GM12801 (cell line): ENCODE measurements around the gene CCNY.

Source experiments
- TF ChIP-seq, protein P1 (sequence below): IDR thresholded peaks from one replicate; pipeline ENCODE4 v1.5.1; 2011; ENCODE audit warnings: control low read depth; ENCODE audit not compliant: insufficient read length; ENCODE audit errors: extremely low read depth

CCNY gene

GRCh38 chr10:35307297-35307696 is 29.0 kb upstream of the CCNY start:
- TF ChIP-seq, protein P1, sequence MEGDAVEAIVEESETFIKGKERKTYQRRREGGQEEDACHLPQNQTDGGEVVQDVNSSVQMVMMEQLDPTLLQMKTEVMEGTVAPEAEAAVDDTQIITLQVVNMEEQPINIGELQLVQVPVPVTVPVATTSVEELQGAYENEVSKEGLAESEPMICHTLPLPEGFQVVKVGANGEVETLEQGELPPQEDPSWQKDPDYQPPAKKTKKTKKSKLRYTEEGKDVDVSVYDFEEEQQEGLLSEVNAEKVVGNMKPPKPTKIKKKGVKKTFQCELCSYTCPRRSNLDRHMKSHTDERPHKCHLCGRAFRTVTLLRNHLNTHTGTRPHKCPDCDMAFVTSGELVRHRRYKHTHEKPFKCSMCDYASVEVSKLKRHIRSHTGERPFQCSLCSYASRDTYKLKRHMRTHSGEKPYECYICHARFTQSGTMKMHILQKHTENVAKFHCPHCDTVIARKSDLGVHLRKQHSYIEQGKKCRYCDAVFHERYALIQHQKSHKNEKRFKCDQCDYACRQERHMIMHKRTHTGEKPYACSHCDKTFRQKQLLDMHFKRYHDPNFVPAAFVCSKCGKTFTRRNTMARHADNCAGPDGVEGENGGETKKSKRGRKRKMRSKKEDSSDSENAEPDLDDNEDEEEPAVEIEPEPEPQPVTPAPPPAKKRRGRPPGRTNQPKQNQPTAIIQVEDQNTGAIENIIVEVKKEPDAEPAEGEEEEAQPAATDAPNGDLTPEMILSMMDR, result no peak

DNA sequence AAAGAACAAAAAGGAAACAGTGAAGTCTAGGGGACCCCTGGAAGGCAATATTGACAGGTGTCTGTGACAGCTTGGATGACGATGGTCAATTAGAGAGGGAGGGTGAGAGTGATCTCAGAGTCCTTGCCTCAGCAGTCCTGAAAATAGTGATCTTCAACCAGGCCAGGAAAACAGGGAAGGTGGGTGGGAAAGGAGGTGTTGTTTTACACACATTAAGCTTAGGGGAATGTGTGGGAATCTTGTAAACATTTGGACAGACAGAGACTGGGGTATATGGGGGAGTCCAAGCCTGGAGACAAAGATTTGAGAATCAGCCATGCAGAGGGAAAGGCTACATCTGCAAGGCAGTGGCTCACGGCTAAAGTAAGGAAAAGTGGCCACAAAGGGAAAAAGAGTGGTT is 27.5 kb upstream of the CCNY start:
- TF ChIP-seq, protein P1, result no peak

DNA sequence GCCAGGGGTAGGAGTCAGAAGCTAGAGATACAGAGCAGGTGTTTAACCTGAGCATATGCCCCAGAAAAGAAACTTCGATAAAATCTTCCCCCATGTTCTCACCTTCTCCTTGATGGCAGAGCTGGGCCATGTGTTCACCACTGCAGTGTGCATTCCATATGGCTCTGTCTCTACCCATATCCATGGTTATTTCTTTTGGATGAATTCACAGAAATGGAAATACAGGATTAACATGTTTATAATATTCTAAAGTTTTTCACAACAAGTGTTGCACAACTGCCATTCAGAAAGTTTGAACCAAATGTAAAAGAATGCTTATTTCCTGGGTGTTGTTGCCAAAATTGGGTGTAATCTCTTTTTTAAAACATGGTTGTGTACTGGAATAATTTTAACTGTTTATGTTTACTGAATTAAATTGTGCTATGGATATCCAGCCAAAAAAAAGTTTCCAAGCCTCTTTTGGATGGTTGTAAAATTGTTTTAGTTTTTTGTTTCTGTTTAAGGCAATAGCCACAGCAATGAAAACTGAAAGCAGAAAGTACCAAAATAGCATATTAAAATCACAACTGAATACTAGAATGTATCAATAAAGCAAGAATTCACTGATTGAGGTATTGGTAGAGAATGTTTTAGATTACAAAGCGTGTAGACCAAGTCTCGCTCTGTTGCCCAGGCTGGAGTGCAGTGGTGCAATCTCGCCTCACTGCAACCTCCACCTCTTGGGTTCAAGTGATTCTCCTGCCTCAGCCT is 19.9 kb upstream of the CCNY start:
- TF ChIP-seq, protein P1, result no peak

DNA sequence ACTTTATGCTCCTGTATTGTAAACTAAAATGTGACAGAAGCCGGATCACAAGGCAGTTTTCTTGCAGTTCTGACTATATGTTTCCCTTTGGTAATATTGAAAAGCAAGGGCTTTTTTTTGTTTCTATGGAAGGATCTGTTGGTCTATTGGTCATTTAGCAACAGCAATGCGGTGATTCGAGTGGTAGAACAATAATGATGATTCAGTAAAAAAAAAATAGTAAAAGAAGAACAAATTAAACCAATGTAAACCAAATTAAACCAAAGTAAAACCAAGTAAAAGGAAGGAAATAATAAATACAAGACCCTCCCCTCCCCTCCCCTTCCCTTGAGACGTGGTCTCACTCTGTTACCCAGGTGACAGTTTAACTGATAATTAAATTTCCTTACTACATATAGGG is 17.8 kb upstream of the CCNY start:
- TF ChIP-seq, protein P1, result no peak

DNA sequence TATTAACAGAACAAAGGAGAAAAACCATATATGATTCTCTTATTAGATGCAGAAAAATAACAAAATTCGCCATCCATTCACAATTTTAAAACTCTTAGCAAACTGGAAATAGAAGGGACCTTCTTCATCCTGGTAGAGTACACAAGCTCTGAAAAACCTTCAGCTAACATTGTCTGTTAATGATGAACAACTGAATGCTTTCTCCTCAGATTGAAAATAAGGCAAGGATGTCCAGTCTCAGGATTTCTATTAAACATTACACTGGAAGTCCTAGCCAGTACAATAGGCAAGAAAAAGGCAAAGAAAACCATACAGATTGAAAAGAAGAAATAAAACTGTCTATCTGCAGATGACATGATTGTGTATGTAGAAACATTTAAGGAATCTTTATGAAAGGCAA is 16.0 kb upstream of the CCNY start:
- TF ChIP-seq, protein P1, result no peak

GRCh38 chr10:35322636-35323035 is 13.7 kb upstream of the CCNY start:
- TF ChIP-seq, protein P1, result no peak

- TF ChIP-seq, protein P1, result no peak
Observed at GRCh38 chr10:35324196-35324595, 12.1 kb upstream of the CCNY start.
